Measurements from ENCODE around the gene TMSB10. TPM values are rescaled to one million over a fixed set of nuclear protein-coding genes. Genes with fewer than 3 reads are reported as not detected.

TMSB10 gene
- total and polyA plus RNA-seq, 2 of the 13 experiments (the other 11 are each of a cell fraction or from before 2014, with no cell fraction given): 665 to 708 TPM

DNA sequence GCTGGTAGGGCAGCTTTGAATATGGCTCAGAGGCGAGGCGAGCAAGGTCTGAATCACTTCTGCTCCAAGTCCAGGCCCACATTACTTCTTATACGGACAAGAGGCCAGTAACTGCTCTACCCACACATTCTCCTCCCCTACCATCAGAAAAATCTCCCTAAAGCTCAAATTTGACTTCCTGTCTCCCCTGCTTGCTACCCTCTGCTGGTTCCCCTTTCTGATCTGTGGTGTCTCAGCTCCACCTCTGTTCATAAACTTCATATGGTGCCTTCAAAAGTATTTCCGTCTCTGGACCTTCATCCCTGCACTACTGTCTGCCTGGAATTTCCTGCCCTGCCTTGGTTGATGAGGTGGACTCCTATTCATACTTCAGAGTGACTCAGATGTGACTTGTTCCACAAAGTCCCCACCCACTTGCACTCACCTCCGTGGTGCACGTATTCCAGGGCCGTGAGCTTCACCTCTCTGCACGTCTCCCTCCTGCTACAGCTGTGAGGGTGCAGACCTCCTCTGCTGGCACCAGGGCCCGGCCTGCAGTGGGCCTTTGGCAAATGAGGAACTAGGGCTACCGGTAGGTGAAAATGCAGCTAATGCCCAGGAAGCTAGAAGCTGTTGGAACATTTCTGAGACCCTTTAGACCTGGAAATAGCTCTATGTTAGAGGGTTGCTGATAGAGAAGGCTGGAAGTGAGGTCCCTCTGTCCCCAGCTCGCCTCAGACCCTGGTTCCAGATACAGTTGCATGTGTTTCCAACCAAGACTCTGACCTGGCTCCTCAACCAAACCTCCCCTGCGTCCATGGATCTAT lies 41.0 kb downstream of the TMSB10 start (continued):
- TF ChIP-seq, protein P1, sequence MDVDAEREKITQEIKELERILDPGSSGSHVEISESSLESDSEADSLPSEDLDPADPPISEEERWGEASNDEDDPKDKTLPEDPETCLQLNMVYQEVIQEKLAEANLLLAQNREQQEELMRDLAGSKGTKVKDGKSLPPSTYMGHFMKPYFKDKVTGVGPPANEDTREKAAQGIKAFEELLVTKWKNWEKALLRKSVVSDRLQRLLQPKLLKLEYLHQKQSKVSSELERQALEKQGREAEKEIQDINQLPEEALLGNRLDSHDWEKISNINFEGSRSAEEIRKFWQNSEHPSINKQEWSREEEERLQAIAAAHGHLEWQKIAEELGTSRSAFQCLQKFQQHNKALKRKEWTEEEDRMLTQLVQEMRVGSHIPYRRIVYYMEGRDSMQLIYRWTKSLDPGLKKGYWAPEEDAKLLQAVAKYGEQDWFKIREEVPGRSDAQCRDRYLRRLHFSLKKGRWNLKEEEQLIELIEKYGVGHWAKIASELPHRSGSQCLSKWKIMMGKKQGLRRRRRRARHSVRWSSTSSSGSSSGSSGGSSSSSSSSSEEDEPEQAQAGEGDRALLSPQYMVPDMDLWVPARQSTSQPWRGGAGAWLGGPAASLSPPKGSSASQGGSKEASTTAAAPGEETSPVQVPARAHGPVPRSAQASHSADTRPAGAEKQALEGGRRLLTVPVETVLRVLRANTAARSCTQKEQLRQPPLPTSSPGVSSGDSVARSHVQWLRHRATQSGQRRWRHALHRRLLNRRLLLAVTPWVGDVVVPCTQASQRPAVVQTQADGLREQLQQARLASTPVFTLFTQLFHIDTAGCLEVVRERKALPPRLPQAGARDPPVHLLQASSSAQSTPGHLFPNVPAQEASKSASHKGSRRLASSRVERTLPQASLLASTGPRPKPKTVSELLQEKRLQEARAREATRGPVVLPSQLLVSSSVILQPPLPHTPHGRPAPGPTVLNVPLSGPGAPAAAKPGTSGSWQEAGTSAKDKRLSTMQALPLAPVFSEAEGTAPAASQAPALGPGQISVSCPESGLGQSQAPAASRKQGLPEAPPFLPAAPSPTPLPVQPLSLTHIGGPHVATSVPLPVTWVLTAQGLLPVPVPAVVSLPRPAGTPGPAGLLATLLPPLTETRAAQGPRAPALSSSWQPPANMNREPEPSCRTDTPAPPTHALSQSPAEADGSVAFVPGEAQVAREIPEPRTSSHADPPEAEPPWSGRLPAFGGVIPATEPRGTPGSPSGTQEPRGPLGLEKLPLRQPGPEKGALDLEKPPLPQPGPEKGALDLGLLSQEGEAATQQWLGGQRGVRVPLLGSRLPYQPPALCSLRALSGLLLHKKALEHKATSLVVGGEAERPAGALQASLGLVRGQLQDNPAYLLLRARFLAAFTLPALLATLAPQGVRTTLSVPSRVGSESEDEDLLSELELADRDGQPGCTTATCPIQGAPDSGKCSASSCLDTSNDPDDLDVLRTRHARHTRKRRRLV (CRISPR knock-in tag; IDR thresholded peaks at IDR 0.05): no peak
- 0 out of 2 replicates have a peak, but pooled peaks have one; percentile 19 for TF ChIP-seq ETV6 (CRISPR knock-in tag; conservative IDR thresholded peaks at IDR 0.05)
- TF ChIP-seq ZNF34 (CRISPR knock-in tag; IDR thresholded peaks at IDR 0.05; ENCODE audit: borderline replicate concordance): no peak
- TF ChIP-seq, protein P2, sequence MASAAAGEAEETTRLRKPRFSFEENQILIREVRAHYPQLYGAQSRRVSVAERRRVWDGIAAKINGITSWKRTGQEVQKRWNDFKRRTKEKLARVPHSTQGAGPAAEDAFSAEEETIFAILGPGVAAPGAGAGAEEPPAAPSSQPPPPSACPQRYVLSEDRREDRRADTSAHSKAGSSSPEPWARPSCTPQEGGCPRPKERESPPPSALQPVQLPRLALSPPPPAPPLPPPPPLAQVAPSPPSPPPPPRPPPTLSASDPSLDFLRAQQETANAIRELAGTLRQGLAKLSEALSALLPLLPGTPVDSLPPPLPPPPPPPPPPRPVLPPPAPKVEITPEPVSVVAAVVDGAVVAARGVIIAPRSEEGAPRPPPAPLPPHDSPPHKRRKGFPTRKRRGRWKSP (CRISPR knock-in tag; IDR thresholded peaks at IDR 0.05): no peak
- TF ChIP-seq MBD4 (IDR thresholded peaks at IDR 0.05; ENCODE audit: borderline replicate concordance, low read length): no peak; the same call in 1 of the 2 replicates
- no peak for TF ChIP-seq SCMH1 (CRISPR knock-in tag; IDR thresholded peaks at IDR 0.05; ENCODE audit: borderline replicate concordance)
- TF ChIP-seq, protein P3, sequence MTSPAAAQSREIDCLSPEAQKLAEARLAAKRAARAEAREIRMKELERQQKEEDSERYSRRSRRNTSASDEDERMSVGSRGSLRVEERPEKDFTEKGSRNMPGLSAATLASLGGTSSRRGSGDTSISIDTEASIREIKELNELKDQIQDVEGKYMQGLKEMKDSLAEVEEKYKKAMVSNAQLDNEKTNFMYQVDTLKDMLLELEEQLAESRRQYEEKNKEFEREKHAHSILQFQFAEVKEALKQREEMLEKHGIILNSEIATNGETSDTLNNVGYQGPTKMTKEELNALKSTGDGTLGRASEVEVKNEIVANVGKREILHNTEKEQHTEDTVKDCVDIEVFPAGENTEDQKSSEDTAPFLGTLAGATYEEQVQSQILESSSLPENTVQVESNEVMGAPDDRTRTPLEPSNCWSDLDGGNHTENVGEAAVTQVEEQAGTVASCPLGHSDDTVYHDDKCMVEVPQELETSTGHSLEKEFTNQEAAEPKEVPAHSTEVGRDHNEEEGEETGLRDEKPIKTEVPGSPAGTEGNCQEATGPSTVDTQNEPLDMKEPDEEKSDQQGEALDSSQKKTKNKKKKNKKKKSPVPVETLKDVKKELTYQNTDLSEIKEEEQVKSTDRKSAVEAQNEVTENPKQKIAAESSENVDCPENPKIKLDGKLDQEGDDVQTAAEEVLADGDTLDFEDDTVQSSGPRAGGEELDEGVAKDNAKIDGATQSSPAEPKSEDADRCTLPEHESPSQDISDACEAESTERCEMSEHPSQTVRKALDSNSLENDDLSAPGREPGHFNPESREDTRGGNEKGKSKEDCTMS (CRISPR knock-in tag; conservative IDR thresholded peaks at IDR 0.05): no peak
- TF ChIP-seq EED (CRISPR knock-in tag; IDR thresholded peaks at IDR 0.05): no peak
- TF ChIP-seq, protein P4, sequence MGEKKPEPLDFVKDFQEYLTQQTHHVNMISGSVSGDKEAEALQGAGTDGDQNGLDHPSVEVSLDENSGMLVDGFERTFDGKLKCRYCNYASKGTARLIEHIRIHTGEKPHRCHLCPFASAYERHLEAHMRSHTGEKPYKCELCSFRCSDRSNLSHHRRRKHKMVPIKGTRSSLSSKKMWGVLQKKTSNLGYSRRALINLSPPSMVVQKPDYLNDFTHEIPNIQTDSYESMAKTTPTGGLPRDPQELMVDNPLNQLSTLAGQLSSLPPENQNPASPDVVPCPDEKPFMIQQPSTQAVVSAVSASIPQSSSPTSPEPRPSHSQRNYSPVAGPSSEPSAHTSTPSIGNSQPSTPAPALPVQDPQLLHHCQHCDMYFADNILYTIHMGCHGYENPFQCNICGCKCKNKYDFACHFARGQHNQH (CRISPR knock-in tag; IDR thresholded peaks at IDR 0.05): peak; percentile 92
- no peak for TF ChIP-seq ZNF326 (CRISPR knock-in tag; IDR thresholded peaks at IDR 0.05; ENCODE audit: borderline replicate concordance)
- TF ChIP-seq, protein P5, sequence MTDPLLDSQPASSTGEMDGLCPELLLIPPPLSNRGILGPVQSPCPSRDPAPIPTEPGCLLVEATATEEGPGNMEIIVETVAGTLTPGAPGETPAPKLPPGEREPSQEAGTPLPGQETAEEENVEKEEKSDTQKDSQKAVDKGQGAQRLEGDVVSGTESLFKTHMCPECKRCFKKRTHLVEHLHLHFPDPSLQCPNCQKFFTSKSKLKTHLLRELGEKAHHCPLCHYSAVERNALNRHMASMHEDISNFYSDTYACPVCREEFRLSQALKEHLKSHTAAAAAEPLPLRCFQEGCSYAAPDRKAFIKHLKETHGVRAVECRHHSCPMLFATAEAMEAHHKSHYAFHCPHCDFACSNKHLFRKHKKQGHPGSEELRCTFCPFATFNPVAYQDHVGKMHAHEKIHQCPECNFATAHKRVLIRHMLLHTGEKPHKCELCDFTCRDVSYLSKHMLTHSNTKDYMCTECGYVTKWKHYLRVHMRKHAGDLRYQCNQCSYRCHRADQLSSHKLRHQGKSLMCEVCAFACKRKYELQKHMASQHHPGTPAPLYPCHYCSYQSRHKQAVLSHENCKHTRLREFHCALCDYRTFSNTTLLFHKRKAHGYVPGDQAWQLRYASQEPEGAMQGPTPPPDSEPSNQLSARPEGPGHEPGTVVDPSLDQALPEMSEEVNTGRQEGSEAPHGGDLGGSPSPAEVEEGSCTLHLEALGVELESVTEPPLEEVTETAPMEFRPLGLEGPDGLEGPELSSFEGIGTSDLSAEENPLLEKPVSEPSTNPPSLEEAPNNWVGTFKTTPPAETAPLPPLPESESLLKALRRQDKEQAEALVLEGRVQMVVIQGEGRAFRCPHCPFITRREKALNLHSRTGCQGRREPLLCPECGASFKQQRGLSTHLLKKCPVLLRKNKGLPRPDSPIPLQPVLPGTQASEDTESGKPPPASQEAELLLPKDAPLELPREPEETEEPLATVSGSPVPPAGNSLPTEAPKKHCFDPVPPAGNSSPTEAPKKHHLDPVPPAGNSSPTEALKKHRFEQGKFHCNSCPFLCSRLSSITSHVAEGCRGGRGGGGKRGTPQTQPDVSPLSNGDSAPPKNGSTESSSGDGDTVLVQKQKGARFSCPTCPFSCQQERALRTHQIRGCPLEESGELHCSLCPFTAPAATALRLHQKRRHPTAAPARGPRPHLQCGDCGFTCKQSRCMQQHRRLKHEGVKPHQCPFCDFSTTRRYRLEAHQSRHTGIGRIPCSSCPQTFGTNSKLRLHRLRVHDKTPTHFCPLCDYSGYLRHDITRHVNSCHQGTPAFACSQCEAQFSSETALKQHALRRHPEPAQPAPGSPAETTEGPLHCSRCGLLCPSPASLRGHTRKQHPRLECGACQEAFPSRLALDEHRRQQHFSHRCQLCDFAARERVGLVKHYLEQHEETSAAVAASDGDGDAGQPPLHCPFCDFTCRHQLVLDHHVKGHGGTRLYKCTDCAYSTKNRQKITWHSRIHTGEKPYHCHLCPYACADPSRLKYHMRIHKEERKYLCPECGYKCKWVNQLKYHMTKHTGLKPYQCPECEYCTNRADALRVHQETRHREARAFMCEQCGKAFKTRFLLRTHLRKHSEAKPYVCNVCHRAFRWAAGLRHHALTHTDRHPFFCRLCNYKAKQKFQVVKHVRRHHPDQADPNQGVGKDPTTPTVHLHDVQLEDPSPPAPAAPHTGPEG (CRISPR knock-in tag; IDR thresholded peaks at IDR 0.05): no peak
- 0 out of 2 replicates have a peak, but pooled peaks have one; percentile 49 for TF ChIP-seq NFIC (IDR thresholded peaks at IDR 0.05; ENCODE audit: low read length)

All from HepG2 (cell line).